Trophoblast cell (in vitro differentiated cells and primary cell): ENCODE data around the gene PPP1R15A.

Source experiments
- DNase-seq, 2 donors: peaks; one replicate each; pipeline ENCODE4 v3.0.0-alpha.2; 2016
- H2AFZ ChIP-seq: 2 replicates; pipeline ENCODE4 v1.6.1; 2013; ENCODE audit warnings: low read length, moderate library complexity, mild to moderate bottlenecking; ENCODE audit not compliant: insufficient read depth, poor library complexity
- H2AK5ac ChIP-seq: 2 replicates; pipeline ENCODE4 v1.6.1; 2013; ENCODE audit warnings: mild to moderate bottlenecking, low read length
- H2BK120ac ChIP-seq: 2 replicates; pipeline ENCODE4 v1.6.1; 2013; ENCODE audit warnings: low read length, mild to moderate bottlenecking, moderate library complexity; ENCODE audit not compliant: insufficient read depth, poor library complexity
- H2BK12ac ChIP-seq: 2 replicates; pipeline ENCODE4 v1.6.1; 2013; ENCODE audit warnings: mild to moderate bottlenecking, low read length, moderate library complexity
- H2BK5ac ChIP-seq: 2 replicates; pipeline ENCODE4 v1.6.1; 2013; ENCODE audit warnings: low read length, low read depth, moderate library complexity, mild to moderate bottlenecking; ENCODE audit not compliant: poor library complexity
- H3K14ac ChIP-seq: 2 replicates; pipeline ENCODE4 v1.6.1; 2013; ENCODE audit warnings: mild to moderate bottlenecking, low read length
- H3K18ac ChIP-seq: 2 replicates; pipeline ENCODE4 v1.6.1; 2013; ENCODE audit warnings: mild to moderate bottlenecking, low read length
- H3K23ac ChIP-seq: 2 replicates; pipeline ENCODE4 v1.6.1; 2013; ENCODE audit warnings: low read length
- H3K27ac ChIP-seq: 2 replicates; pipeline ENCODE4 v1.5.1; 2013; ENCODE audit warnings: low read depth, mild to moderate bottlenecking, inconsistent platforms, low read length, moderate library complexity
- H3K27me3 ChIP-seq: 2 replicates; pipeline ENCODE4 v1.6.1; 2013; ENCODE audit warnings: inconsistent platforms, mild to moderate bottlenecking, low read length, moderate library complexity; ENCODE audit not compliant: insufficient read depth
- H3K36me3 ChIP-seq, 2 experiments: 1 replicate in 1 of 2; 2 replicates in 1 of 2; pipeline ENCODE4 v1.6.1; 2013; ENCODE audit warnings: low read length in 2 of 2, mild to moderate bottlenecking in 2 of 2, moderate library complexity in 1 of 2; ENCODE audit not compliant: insufficient read depth in 2 of 2, control insufficient read depth in 1 of 2
- H3K4ac ChIP-seq: 2 replicates; pipeline ENCODE4 v1.6.1; 2013; ENCODE audit warnings: low read depth, mild to moderate bottlenecking, low read length, moderate library complexity
- H3K4me1 ChIP-seq, 2 experiments: 1 replicate in 1 of 2; 2 replicates in 1 of 2; pipeline ENCODE4 v1.6.1; 2013; ENCODE audit warnings: low read length in 2 of 2, mild to moderate bottlenecking in 2 of 2, moderate library complexity in 1 of 2; ENCODE audit not compliant: insufficient read depth in 2 of 2, control insufficient read depth in 1 of 2
- H3K4me2 ChIP-seq: 2 replicates; pipeline ENCODE4 v1.6.1; 2013; ENCODE audit warnings: inconsistent platforms, mild to moderate bottlenecking, low read length, moderate library complexity
- H3K4me3 ChIP-seq: 2 replicates; pipeline ENCODE4 v1.5.1; 2013; ENCODE audit warnings: mild to moderate bottlenecking, low read depth, low read length, inconsistent platforms
- H3K79me1 ChIP-seq: one replicate; pipeline ENCODE4 v1.6.1; 2013; ENCODE audit warnings: low read length
- H3K79me2 ChIP-seq: 2 replicates; pipeline ENCODE4 v1.6.1; 2013; ENCODE audit warnings: low read length, mild to moderate bottlenecking; ENCODE audit not compliant: control insufficient read depth, insufficient read depth, poor library complexity
- H3K9ac ChIP-seq: 2 replicates; pipeline ENCODE4 v1.6.1; 2013; ENCODE audit warnings: mild to moderate bottlenecking, low read length
- H3K9me3 ChIP-seq: 2 replicates; pipeline ENCODE4 v1.6.1; 2013; ENCODE audit warnings: low read depth, mild to moderate bottlenecking, control low read depth, inconsistent platforms, low read length; ENCODE audit not compliant: insufficient read depth
- H4K12ac ChIP-seq: 2 replicates; pipeline ENCODE4 v1.6.1; 2013; ENCODE audit warnings: low read depth, mild to moderate bottlenecking, low read length, moderate library complexity
- H4K8ac ChIP-seq: 2 replicates; pipeline ENCODE4 v1.6.1; 2013; ENCODE audit warnings: low read depth, mild to moderate bottlenecking, low read length, moderate library complexity
- H4K91ac ChIP-seq: one replicate; pipeline ENCODE4 v1.6.1; 2013; ENCODE audit warnings: low read depth, mild to moderate bottlenecking, low read length, moderate library complexity
- WGBS: extraction: QIAGEN DNeasy Blood & Tissue Kit; methylation state at CpG from one replicate; pipeline ENCODE4 v1.1.7; 2013; ENCODE audit warnings: missing lambda C conversion rate; ENCODE audit not compliant: insufficient read length, insufficient coverage; ENCODE audit errors: extremely low coverage; 5-methylcytosine and 5-hydroxymethylcytosine counted together

Gene PPP1R15A

DNA sequence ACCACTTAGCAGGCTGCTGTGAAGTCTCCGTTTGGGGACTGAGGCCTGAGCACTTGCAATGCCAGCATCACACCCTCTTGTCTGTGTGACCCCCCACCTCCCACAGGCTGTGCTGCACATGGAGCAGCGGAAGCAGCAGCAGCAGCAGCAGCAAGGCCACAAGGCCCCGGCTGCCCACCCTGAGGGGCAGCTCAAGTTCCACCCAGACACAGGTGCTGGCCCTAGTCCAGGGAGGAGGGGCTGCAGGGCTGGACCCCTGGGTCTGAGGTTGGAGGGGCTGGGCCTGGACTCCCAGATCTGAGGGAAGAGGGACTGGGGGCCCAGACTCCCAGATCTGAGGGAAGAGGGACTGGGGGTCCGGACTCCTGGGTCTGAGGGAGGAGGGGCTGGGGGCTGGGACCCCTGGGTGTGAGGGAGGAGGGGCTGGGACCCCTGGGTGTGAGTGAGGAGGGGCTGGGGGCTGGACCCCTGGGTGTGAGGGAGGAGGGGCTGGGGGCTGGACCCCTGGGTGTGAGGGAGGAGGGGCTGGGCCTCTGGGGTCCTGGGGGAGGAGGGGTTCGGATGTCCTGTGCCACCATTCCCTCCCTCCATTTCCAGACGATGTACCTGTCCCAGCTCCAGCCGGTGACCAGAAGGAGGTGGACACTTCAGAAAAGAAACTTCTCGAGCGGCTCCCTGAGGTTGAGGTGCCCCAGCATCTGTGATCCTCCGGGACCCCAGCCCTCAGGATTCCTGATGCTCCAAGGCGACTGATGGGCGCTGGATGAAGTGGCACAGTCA, 49.7 kb downstream of the PPP1R15A start:
- H3K9ac ChIP-seq, result no peak overlapping the region
- no peaks in the 10 kb centered on the region for H3K4me1 ChIP-seq
- no peak overlapping the region for H3K4me3 ChIP-seq
- DNase-seq, result no peak
- H3K9me3 ChIP-seq, result no peaks in the 10 kb centered on the region
- H2BK5ac ChIP-seq, result no peak overlapping the region
- H2AK5ac ChIP-seq, result no peak overlapping the region
- H3K27ac ChIP-seq, result no peak overlapping the region
- no peak overlapping the region for H3K18ac ChIP-seq
- no peak overlapping the region for H4K91ac ChIP-seq
- H3K14ac ChIP-seq, result no peak overlapping the region
- no CpG with 5 or more reads among the region's 12 CpGs for WGBS
- no peaks in the 10 kb centered on the region for H3K79me1 ChIP-seq
- H3K36me3 ChIP-seq, result peaks cover 44 to 47% of the 10 kb centered on the region in 2 experiments
- H3K4ac ChIP-seq, result no peak overlapping the region
- H2BK12ac ChIP-seq, result no peak overlapping the region
- H4K12ac ChIP-seq, result no peak overlapping the region
- no peak overlapping the region for H2AFZ ChIP-seq
- H2BK120ac ChIP-seq, result no peak overlapping the region
- H3K79me2 ChIP-seq, result no peaks in the 10 kb centered on the region
- no peaks in the 10 kb centered on the region for H3K27me3 ChIP-seq
- H4K8ac ChIP-seq, result no peak overlapping the region
- no peak overlapping the region for H3K4me2 ChIP-seq
- no peak overlapping the region for H3K23ac ChIP-seq

DNA sequence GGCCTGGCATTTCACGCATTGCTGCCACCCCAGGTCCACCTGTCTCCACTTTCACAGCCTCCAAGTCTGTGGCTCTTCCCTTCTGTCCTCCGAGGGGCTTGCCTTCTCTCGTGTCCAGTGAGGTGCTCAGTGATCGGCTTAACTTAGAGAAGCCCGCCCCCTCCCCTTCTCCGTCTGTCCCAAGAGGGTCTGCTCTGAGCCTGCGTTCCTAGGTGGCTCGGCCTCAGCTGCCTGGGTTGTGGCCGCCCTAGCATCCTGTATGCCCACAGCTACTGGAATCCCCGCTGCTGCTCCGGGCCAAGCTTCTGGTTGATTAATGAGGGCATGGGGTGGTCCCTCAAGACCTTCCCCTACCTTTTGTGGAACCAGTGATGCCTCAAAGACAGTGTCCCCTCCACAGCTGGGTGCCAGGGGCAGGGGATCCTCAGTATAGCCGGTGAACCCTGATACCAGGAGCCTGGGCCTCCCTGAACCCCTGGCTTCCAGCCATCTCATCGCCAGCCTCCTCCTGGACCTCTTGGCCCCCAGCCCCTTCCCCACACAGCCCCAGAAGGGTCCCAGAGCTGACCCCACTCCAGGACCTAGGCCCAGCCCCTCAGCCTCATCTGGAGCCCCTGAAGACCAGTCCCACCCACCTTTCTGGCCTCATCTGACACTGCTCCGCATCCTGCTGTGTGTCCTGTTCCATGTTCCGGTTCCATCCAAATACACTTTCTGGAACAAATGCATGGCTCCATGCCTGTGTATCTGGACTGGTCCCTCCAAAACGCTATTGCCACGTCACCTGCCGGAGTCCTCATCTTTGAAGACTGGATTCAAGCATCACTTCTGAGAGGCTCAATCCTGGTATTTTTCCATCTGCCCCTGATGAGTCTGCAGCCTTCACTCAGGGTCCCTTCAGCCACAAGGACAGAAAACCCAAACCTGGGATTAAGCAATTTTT, 50.6 kb downstream of the PPP1R15A start:
- Histone ChIP-seq H3K79me1 (no peaks in the 10 kb centered on the region), H2AFZ (no peak overlapping the region), H3K14ac (no peak overlapping the region), H2AK5ac (no peak overlapping the region), H2BK12ac (no peak overlapping the region), H3K9me3 (no peaks in the 10 kb centered on the region), H3K4me3 (no peak overlapping the region), H3K27ac (no peak overlapping the region), H3K4me1 (no peaks in the 10 kb centered on the region), H3K4ac (no peak overlapping the region), H2BK5ac (no peak overlapping the region), H3K9ac (no peak overlapping the region), H3K79me2 (no peaks in the 10 kb centered on the region), H3K23ac (no peak overlapping the region), H3K27me3 (no peaks in the 10 kb centered on the region), H3K4me2 (no peak overlapping the region), H3K18ac (no peak overlapping the region), H4K91ac (no peak overlapping the region), H4K12ac (no peak overlapping the region), H2BK120ac (no peak overlapping the region), H3K36me3 (peaks cover 43 to 45% of the 10 kb centered on the region in 2 experiments), H4K8ac (no peak overlapping the region)
- no CpG with 5 or more reads among the region's 18 CpGs for WGBS
- no peak for DNase-seq

DNA sequence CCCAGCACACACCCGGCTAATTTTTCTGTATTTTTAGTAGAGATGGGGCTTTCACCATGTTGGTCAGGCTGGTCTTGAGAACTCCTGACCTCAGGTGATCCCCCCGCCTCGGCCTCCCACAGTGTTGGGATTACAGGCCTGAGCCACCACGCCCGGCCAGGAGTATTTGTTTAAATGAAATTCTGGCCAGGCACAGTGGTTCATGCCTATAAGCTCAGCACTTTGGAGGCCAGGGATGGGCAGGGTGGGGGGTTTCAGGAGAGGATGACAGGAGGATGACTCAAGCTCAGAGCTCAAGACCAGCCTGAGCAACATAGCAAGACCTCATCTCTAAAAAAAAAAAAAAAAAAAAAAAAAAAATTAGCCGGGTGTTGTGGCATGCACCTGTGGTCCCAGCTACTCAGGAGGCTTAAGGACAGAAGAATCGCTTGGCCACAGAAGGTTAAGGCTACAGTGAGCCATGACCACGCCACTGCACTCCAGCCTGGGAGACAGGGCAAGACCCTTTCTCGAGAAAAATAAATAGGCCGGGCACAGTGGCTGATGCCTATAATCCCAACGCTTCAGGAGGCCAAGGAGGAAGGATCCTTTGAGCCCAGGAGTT, 53.1 kb downstream of the PPP1R15A start:
- H3K79me1 ChIP-seq, result no peaks in the 10 kb centered on the region
- no peak overlapping the region for H2BK5ac ChIP-seq
- no peak overlapping the region for H3K4ac ChIP-seq
- H3K18ac ChIP-seq, result no peak overlapping the region
- H4K8ac ChIP-seq, result no peak overlapping the region
- H3K9me3 ChIP-seq, result no peaks in the 10 kb centered on the region
- no peak overlapping the region for H4K12ac ChIP-seq
- no peak overlapping the region for H3K23ac ChIP-seq
- no peak overlapping the region for H3K4me2 ChIP-seq
- H2BK12ac ChIP-seq, result no peak overlapping the region
- H2AFZ ChIP-seq, result no peak overlapping the region
- WGBS, result no CpG with 5 or more reads among the region's 11 CpGs
- DNase-seq, result no peak
- H2BK120ac ChIP-seq, result no peak overlapping the region
- H3K4me3 ChIP-seq, result no peak overlapping the region
- H3K27ac ChIP-seq, result no peak overlapping the region
- no peaks in the 10 kb centered on the region for H3K27me3 ChIP-seq
- no peak overlapping the region for H3K14ac ChIP-seq
- H2AK5ac ChIP-seq, result no peak overlapping the region
- H3K36me3 ChIP-seq, result peaks cover 25 to 26% of the 10 kb centered on the region in 2 experiments
- no peak overlapping the region for H3K9ac ChIP-seq
- no peaks in the 10 kb centered on the region for H3K79me2 ChIP-seq
- no peak overlapping the region for H4K91ac ChIP-seq
- no peaks in the 10 kb centered on the region for H3K4me1 ChIP-seq
